Prostate gland (tissue), 2 donors: ENCODE measurements around the gene ARL6.

ENCODE experiments used
- CTCF ChIP-seq, 4 experiments: fragments of 200-600 bp in 2 of 4; fragments of 450-650 bp in 2 of 4; sonication (generic) in 2 of 4; IDR thresholded peaks; 1 replicate in 3 of 4; 2 replicates in 1 of 4; pipeline ENCODE4 v1.5.1; 2016 to 2019; ENCODE audit warnings: antibody characterized with exemption in 4 of 4, mild to moderate bottlenecking in 2 of 4, moderate library complexity in 2 of 4
- POLR2A ChIP-seq: fragments of 450-650 bp; IDR thresholded peaks from one replicate; pipeline ENCODE4 v1.6.1; 2016; ENCODE audit warnings: antibody characterized with exemption, mild to moderate bottlenecking
- POLR2AphosphoS5 ChIP-seq: sonication (generic); formaldehyde crosslinking; IDR thresholded peaks from one replicate; pipeline ENCODE4 v1.6.1; 2017; ENCODE audit warnings: antibody characterized with exemption

- no peak for TF ChIP-seq CTCF (IDR thresholded peaks at IDR 0.05)
- TF ChIP-seq POLR2AphosphoS5: no peak
- TF ChIP-seq POLR2A: no peak
Measured at GRCh38 chr3:97765336-97765735, 778 bp downstream of the ARL6 start.
